Left colon (tissue), 2 donors: ENCODE results near the gene PIK3R1. TPM values are rescaled to one million over a fixed set of nuclear protein-coding genes. Genes with fewer than 3 reads are reported as not detected.
"Not testable (repeated sequence)": the region's sequence is repeated elsewhere in the genome, so short reads cannot be mapped to it uniquely, and the experiment has no call there.

Source experiments
- ATAC-seq: fragments of 200-7000 bp; cut with Tn5 transposase; one replicate; pipeline ENCODE4 v1.9.1; 2020; ENCODE audit warnings: mild to moderate bottlenecking, moderate library complexity
- DNase-seq, 2 donors: peaks; one replicate each; pipeline ENCODE4 v3.0.0-alpha.2; 2020
- intact Hi-C, 2 donors: fragments of 100-400 bp; cut with DNase I in 1 of 2; cut with micrococcal nuclease in 1 of 2; formaldehyde crosslinking; loops; one replicate each; pipeline versions ENCODE4 v1.11.2 to v1.14.0; 2022; cut with DNase I, micrococcal nuclease
- total RNA-seq, 2 donors: library from RNA; stranded (reverse); fragmentation: NEBNext Ultra II Directional; extraction: Animal tissue kit (Norgen Biotek cat#: 25700); gene quantifications; one replicate each; pipeline ENCODE4 v1.2.1, GENCODE V29; 2021
- donor health status: DM: no; HTN: no; CAD: no.
- donor health status: DM: yes; HTN: yes; CAD: no.

The PIK3R1 gene
- total RNA-seq, 2 donors from 2014 or later, result 67.6 to 71.4 TPM

GRCh38 chr5:68222824-68223354 is 7.3 kb downstream of the PIK3R1 start:
- intact Hi-C loops, result no loop called here
- no peak for DNase-seq
- ATAC-seq, result no peak

- DNase-seq, result no peak
- intact Hi-C loops, result no loop called here
Measured at GRCh38 chr5:68223904-68224303, 8.3 kb downstream of the PIK3R1 start.

DNA sequence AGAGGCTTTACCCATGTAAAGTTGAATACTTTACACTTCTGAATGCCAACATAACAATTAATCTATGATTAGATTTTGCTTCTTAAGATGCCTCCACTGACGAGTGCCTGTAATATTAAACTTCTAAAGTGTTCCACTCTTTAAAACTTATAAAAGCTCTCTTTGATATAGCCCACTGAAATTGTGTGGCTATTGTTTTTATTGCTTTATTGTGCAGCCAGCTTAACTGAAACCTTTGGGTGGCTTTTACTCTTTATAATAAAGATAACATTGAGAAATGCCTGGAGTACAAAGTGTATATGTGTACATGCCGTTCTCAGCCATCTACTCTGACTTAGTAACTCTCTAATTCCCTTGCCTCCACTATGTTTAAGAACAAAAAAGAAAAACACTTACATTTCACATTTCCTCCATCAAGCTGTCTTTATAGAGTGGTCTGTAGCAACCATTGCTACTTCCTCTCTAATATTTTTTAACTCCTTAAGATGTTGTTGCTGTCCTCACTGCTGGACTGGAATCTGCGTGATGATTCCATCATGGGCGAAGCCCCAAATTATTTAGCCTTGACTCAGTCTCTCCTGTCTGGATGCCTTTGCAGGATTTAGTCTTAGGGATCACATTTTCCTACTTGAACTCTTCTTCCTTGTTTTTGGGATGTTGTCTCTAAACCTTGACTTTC is 9.1 kb downstream of the PIK3R1 start:
- peak; percentile 76 for ATAC-seq
- intact Hi-C loops, result no loop called here
- DNase-seq, result no peak

More at GRCh38 chr5:68223904-68224303, 8.3 kb downstream of the PIK3R1 start:
- ATAC-seq, result no peak

GRCh38 chr5:68225188-68225910 is 9.8 kb downstream of the PIK3R1 start:
- peak; percentile 50 to 78 for DNase-seq
- intact Hi-C loops, result no loop called here
- ATAC-seq, result peak; percentile 61

GRCh38 chr5:68225911-68226545 is 10.5 kb downstream of the PIK3R1 start:
- intact Hi-C loops, result no loop called here
- DNase-seq (peak; percentile 64 to 77), ATAC-seq (peak; percentile 72)

DNA sequence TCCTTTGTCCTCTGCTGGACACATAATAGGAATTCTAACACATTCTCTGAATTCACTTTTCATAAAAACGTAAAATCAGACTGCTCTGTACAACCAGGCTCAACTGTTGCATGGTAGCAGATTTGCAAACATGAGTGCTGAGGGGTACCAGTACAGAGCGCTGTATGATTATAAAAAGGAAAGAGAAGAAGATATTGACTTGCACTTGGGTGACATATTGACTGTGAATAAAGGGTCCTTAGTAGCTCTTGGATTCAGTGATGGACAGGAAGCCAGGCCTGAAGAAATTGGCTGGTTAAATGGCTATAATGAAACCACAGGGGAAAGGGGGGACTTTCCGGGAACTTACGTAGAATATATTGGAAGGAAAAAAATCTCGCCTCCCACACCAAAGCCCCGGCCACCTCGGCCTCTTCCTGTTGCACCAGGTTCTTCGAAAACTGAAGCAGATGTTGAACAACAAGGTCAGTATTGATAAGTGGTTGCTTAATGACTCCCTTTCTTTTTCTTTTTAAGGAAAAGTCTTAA is 11.1 kb downstream of the PIK3R1 start:
- no peak for ATAC-seq
- no peak for DNase-seq
- intact Hi-C loops, result no loop called here

GRCh38 chr5:68227532-68228160 is 12.1 kb downstream of the PIK3R1 start:
- DNase-seq (no peak), ATAC-seq (no peak)
- intact Hi-C loops, result no loop called here

DNA sequence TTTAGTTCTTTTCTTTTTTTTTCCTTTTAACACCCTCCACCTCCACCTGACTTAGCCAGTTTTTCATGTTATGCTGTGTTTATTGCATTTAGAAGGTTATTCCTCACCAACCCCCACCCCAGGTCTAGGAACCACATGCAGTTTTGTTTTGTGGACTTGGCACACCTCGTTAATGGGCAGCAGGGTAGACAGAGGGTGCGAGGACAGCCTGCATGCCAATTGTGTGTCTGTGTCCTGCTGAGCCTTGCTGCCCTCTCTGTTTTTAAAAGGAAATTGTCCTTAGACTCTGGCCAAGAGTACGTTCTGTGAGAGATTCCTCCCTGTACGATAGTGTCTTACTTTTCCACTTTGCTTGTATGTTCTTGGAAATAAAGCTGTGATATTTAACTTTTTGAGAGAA is 13.9 kb downstream of the PIK3R1 start:
- DNase-seq (peak in 1 of 2 donors; percentile 32), ATAC-seq (peak; percentile 24)
- intact Hi-C loops, result no loop called here

DNA sequence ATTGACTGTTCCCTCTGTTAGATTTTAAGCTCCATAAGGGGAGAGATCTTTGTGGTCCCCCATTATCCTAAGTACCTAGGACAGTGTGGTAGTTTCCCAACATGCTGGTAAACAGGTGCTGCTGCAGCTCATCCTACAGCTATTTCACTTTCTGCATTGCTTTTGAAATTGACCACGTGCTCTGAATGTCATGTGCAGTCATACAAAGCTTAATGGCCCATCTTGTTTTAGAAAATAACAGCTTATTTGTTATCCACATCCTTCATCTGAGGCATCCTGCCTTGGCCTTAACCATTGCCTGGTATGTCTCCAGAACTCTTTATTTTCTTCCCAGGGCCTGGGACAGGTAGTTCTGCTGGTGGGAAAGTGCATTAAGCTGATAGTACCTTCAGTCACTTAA is 14.7 kb downstream of the PIK3R1 start:
- intact Hi-C loops, result no loop called here
- no peak for ATAC-seq
- DNase-seq, result no peak

DNA sequence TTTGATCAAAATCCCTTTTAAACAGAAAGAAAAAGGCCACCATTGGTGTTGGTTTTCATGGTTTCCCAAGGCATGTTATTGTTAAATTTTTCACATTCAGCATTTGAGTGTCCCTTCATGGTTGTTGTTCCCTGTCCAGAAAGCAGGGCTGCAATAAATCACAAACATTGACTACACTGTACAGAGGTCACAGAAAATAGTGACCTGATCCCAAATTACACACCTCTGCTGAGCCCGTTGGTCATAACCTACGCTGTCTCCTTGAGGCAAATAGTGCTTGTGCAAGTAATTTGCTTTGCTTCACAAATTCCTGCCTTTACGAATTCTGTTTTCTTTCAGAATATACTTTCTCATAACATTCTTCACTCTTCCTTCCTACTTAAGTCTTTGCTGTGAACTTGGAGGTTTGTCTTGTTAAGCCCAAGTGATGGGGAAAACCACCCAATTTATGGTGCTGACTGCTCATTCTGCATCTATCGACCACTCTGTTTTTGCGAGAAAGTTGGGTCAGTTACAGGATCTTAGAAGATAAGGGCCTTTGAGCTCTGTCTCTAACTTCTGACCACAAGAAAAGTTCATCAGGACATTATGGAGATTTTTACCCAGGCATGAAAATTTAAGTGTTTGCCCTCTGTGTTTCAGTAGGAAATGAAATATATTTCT is 16.0 kb downstream of the PIK3R1 start:
- DNase-seq (no peak), ATAC-seq (no peak)
- intact Hi-C loops, result no loop called here

DNA sequence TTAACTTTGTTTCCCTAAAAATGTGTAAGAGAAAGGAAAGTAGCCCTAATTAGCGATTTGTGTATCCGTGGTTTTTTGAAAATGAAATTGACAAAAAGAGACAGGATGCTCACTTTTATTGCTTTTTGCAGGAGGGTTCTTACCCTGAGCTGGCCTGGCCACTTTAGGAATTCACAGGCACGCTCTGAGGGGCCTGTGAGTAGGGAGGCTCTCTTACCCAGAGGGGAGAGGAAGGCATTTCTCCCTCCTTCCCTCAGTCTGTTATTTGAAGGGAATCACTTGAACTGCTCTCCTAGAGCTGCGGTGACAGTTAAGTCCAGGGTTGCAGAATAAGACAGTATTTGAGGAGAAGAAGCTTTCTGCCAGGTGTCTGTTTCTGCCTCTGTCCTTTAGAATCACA is 16.7 kb downstream of the PIK3R1 start:
- no peak for ATAC-seq
- intact Hi-C loops, result no loop called here

GRCh38 chr5:68233075-68233474 is 17.5 kb downstream of the PIK3R1 start:
- intact Hi-C loops, result no loop called here
- DNase-seq (no peak), ATAC-seq (no peak)

More for the DNA sequence above, 16.7 kb downstream of the PIK3R1 start:
- DNase-seq, result no peak

DNA sequence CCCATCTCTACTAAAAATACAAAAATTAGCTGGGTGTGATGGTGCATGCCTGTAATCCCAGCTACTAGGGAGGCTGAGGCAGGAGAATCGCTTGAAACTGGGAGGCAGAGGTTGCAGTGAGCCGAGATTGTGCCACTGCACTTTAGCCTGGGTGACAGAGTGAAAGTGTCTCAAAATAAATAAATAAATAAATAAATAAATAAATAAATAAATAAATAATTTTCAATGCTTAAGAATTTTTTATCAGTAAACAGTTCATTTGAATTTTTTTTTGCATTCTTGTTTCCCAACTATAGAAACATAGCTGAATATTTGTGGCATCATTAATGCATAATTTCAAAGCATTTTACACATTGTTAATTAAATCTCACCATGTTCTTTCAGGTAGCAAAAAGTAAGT is 19.7 kb downstream of the PIK3R1 start:
- DNase-seq, ATAC-seq, intact Hi-C loops: not testable (repeated sequence)

GRCh38 chr5:68237715-68238114 is 22.2 kb downstream of the PIK3R1 start:
- intact Hi-C loops, result no loop called here
- DNase-seq (no peak), ATAC-seq (no peak)

- DNase-seq (peak; percentile 71 to 74), ATAC-seq (peak; percentile 76)
- intact Hi-C loops, result no loop called here
Measured at GRCh38 chr5:68239487-68239886, 23.9 kb downstream of the PIK3R1 start.

- intact Hi-C loops, result no loop called here
- peak; percentile 26 for ATAC-seq
- no peak for DNase-seq
Measured at GRCh38 chr5:68240202-68240601, 24.6 kb downstream of the PIK3R1 start.

DNA sequence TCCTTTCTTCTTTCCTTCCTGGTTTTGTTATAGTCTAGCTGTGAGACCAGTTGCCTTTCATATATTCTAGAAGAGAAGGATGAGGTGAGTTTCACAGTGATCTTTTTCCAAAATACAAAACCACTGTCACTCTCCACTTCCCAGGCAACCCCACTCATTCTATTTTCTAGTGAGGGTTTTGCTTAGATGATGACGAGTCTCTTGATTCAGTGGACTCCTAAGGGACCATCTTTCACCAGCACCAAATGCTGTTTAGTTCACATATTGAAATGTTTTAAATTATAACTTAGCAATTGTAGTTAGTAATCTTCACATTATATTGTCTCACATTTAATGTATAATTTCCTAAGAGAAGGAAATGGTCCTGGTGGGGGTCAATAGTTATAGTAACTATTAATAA is 25.2 kb downstream of the PIK3R1 start:
- DNase-seq (no peak), ATAC-seq (no peak)
- intact Hi-C loops, result no loop called here

GRCh38 chr5:68242743-68243142 is 27.2 kb downstream of the PIK3R1 start:
- ATAC-seq, result no peak
- DNase-seq, result no peak
- intact Hi-C loops, result no loop called here

DNA sequence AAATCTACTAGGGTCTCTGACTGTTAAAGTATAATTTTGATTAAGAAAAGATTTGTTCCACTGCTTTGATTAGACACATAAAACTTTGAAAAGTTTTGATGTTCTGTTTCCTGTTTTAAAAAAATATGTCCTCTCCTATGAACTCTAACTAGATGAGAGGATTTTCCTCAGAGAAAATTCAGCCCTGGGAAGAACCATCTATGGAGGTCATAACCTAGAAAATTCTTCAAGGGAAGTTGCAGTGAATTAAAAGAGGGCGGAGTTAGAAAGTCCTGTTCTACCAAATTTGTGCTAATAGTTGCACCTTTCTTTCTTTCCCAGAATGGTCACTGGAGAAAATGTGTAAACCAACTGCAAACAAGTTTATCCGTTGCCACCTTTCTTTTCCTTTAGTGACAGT is 27.7 kb downstream of the PIK3R1 start:
- intact Hi-C loops, result no loop called here
- DNase-seq (no peak), ATAC-seq (no peak)
